ENCODE results near the gene L2HGDH.

DNA sequence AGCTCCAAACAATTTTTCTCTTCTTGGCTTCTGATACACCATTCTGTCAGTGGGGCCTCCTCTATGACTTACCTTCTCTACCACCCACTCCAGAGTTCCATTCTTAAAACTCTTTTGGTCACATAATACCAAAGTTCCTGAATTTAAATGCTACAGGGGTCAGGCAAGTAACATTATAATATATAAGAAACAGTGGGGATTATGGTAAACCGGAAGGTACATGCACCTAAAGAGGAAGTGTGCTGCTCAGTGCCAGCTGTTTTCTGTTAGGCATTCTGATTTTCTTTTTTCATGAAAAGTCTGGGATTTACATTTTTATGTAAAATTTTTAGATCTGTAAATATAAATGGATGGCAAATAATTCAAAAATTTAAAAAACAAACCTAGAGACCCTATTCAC, 120.5 kb downstream of the L2HGDH start:
- TF ChIP-seq, protein P1, sequence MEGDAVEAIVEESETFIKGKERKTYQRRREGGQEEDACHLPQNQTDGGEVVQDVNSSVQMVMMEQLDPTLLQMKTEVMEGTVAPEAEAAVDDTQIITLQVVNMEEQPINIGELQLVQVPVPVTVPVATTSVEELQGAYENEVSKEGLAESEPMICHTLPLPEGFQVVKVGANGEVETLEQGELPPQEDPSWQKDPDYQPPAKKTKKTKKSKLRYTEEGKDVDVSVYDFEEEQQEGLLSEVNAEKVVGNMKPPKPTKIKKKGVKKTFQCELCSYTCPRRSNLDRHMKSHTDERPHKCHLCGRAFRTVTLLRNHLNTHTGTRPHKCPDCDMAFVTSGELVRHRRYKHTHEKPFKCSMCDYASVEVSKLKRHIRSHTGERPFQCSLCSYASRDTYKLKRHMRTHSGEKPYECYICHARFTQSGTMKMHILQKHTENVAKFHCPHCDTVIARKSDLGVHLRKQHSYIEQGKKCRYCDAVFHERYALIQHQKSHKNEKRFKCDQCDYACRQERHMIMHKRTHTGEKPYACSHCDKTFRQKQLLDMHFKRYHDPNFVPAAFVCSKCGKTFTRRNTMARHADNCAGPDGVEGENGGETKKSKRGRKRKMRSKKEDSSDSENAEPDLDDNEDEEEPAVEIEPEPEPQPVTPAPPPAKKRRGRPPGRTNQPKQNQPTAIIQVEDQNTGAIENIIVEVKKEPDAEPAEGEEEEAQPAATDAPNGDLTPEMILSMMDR (conservative IDR thresholded peaks at IDR 0.05), result no peak
- no peak for TF ChIP-seq EZH2 (IDR thresholded peaks at IDR 0.05; ENCODE audit: low read depth)

Data from PC-9 (cell line).